Measurements from ENCODE around the gene SATB2.

Gene SATB2

GRCh38 chr2:199228887-199229819, 228.6 kb downstream of the SATB2 start:
- no peak for FAIRE-seq

GRCh38 chr2:199223791-199224190, 233.9 kb downstream of the SATB2 start:
- no peak for FAIRE-seq

- FAIRE-seq: no peak
Measured at GRCh38 chr2:199220920-199221319, 236.8 kb downstream of the SATB2 start.

GRCh38 chr2:199219551-199219950, 238.2 kb downstream of the SATB2 start:
- no peak for FAIRE-seq

Data from TTC549 (cell line).